Karpas-422 (cell line): Measurements from ENCODE around the gene SCAP. TPM values are rescaled to one million over a fixed set of nuclear protein-coding genes. Genes with fewer than 3 reads are reported as not detected.
"Not testable (repeated sequence)": the region's sequence is repeated elsewhere in the genome, so short reads cannot be mapped to it uniquely, and the experiment has no call there.

Experiments used
- DNase-seq: peaks from one replicate; pipeline ENCODE4 v3.0.0-alpha.2; 2015
- H2AFZ ChIP-seq: fragments of 200-600 bp; sonication (generic); 2 replicates; pipeline ENCODE4 v1.6.1; 2014; ENCODE audit warnings: antibody characterized with exemption, low read length, mixed read lengths
- H3K27ac ChIP-seq: fragments of 200-600 bp; sonication (generic); 2 replicates; pipeline ENCODE4 v1.5.1; 2014; ENCODE audit warnings: mild to moderate bottlenecking, low read length, moderate library complexity
- H3K27me3 ChIP-seq: fragments of 200-600 bp; sonication (generic); 2 replicates; pipeline ENCODE4 v1.6.1; 2014; ENCODE audit warnings: low read length, mixed read lengths
- H3K36me3 ChIP-seq: fragments of 200-600 bp; sonication (generic); 2 replicates; pipeline ENCODE4 v1.6.1; 2014; ENCODE audit warnings: low read length, mixed read lengths; ENCODE audit not compliant: insufficient read depth
- H3K4me1 ChIP-seq: fragments of 200-600 bp; sonication (generic); 2 replicates; pipeline ENCODE4 v1.6.1; 2014; ENCODE audit warnings: mild to moderate bottlenecking, low read length, mixed read lengths
- H3K4me2 ChIP-seq: fragments of 200-600 bp; sonication (generic); 2 replicates; pipeline ENCODE4 v1.6.1; 2014; ENCODE audit warnings: low read length, low read depth, mild to moderate bottlenecking; ENCODE audit not compliant: poor library complexity, severe bottlenecking
- H3K4me3 ChIP-seq: fragments of 200-600 bp; sonication (generic); 2 replicates; pipeline ENCODE4 v1.5.1; 2014; ENCODE audit warnings: mild to moderate bottlenecking, antibody characterized with exemption, low read length, mixed read lengths
- H3K79me2 ChIP-seq: fragments of 200-600 bp; sonication (generic); 2 replicates; pipeline ENCODE4 v1.6.1; 2014; ENCODE audit warnings: mild to moderate bottlenecking, low read length, mixed read lengths
- H3K9ac ChIP-seq: fragments of 200-600 bp; sonication (generic); 2 replicates; pipeline ENCODE4 v1.6.0; 2014; ENCODE audit warnings: low read length
- H3K9me2 ChIP-seq: fragments of 200-600 bp; sonication (generic), shearing (Covaris generic); replicated peaks from 2 replicates; pipeline ENCODE4 v1.6.0; 2014; ENCODE audit warnings: mild to moderate bottlenecking, low read length, moderate library complexity; ENCODE audit not compliant: insufficient read depth
- H3K9me3 ChIP-seq: fragments of 300-700, 200-600 bp; sonication (generic); 2 replicates; pipeline ENCODE4 v1.6.1; 2014; ENCODE audit warnings: low read length, mixed read lengths
- H4K20me1 ChIP-seq: fragments of 200-600 bp; sonication (generic); 2 replicates; pipeline ENCODE4 v1.6.1; 2014; ENCODE audit warnings: mild to moderate bottlenecking, antibody characterized with exemption, low read length, low read depth; ENCODE audit not compliant: insufficient read depth
- total RNA-seq: library from RNA; depleted of rRNA; stranded (reverse); fragments of >200 nt; shearing (Covaris generic); gene quantifications from 2 replicates; pipeline ENCODE4 v1.2.3, GENCODE V29; 2014; ENCODE audit warnings: low replicate concordance

The SCAP gene
- total RNA-seq, 1 experiment from 2014 or later = 109 TPM

GRCh38 chr3:47379411-47379899 is 96.3 kb downstream of the SCAP start:
- Histone ChIP-seq H3K27me3 (no peaks in the 10 kb centered on the region), H3K79me2 (peaks cover 43% of the 10 kb centered on the region), H3K27ac (no peak overlapping the region), H4K20me1 (peaks cover 16% of the 10 kb centered on the region), H2AFZ (no peak overlapping the region), H3K4me2 (peak overlapping the region; percentile 94), H3K36me3 (no peaks in the 10 kb centered on the region), H3K9me3 (no peaks in the 10 kb centered on the region), H3K9me2 (no peaks in the 10 kb centered on the region), H3K9ac (peak overlapping the region; percentile 89), H3K4me1 (peaks cover 38% of the 10 kb centered on the region), H3K4me3 (peak overlapping the region; percentile 88)
- DNase-seq = no peak

- DNase-seq = no peak
- Histone ChIP-seq H2AFZ (no peak overlapping the region), H3K9ac (no peak overlapping the region)
Measured at GRCh38 chr3:47378869-47379268, 96.9 kb downstream of the SCAP start.

GRCh38 chr3:47377186-47377585 is 98.6 kb downstream of the SCAP start:
- H3K4me3 ChIP-seq = no peak overlapping the region

More at GRCh38 chr3:47378869-47379268, 96.9 kb downstream of the SCAP start:
- Histone ChIP-seq H3K9me3 (no peaks in the 10 kb centered on the region), H3K36me3 (no peaks in the 10 kb centered on the region), H4K20me1 (peaks cover 16% of the 10 kb centered on the region), H3K4me2 (peak overlapping the region; percentile 94), H3K9me2 (no peaks in the 10 kb centered on the region), H3K27ac (no peak overlapping the region), H3K27me3 (no peaks in the 10 kb centered on the region), H3K4me3 (no peak overlapping the region), H3K79me2 (peaks cover 37% of the 10 kb centered on the region), H3K4me1 (peaks cover 38% of the 10 kb centered on the region)

GRCh38 chr3:47376393-47376792 is 99.3 kb downstream of the SCAP start:
- Histone ChIP-seq H4K20me1 (peaks cover under 1% of the 10 kb centered on the region; the same call in 1 of the 2 replicates), H3K9me2 (no peaks in the 10 kb centered on the region), H3K27ac (no peak overlapping the region), H3K9me3 (no peaks in the 10 kb centered on the region), H3K79me2 (peaks cover 13% of the 10 kb centered on the region), H3K27me3 (no peaks in the 10 kb centered on the region), H3K4me2 (no peak overlapping the region), H3K4me3 (no peak overlapping the region), H3K9ac (no peak overlapping the region), H2AFZ (no peak overlapping the region), H3K36me3 (no peaks in the 10 kb centered on the region), H3K4me1 (peaks cover 25% of the 10 kb centered on the region)
- DNase-seq = peak; percentile 64

More at GRCh38 chr3:47377186-47377585, 98.6 kb downstream of the SCAP start:
- H3K79me2 ChIP-seq = peaks cover 20% of the 10 kb centered on the region
- H3K4me1 ChIP-seq = peaks cover 32% of the 10 kb centered on the region
- H3K9me3 ChIP-seq = no peaks in the 10 kb centered on the region
- peaks cover 7% of the 10 kb centered on the region; the same call in 1 of the 2 replicates for H4K20me1 ChIP-seq
- H3K4me2 ChIP-seq = peak overlapping the region; percentile 23
- H3K27ac ChIP-seq = no peak overlapping the region
- peak; percentile 57 for DNase-seq
- H3K9me2 ChIP-seq = no peaks in the 10 kb centered on the region
- H3K36me3 ChIP-seq = no peaks in the 10 kb centered on the region
- no peak overlapping the region for H2AFZ ChIP-seq
- no peaks in the 10 kb centered on the region for H3K27me3 ChIP-seq
- H3K9ac ChIP-seq = peak overlapping the region; percentile 25

- H3K4me2 ChIP-seq = no peak overlapping the region
- peaks cover 2% of the 10 kb centered on the region for H3K79me2 ChIP-seq
- no peaks in the 10 kb centered on the region for H3K36me3 ChIP-seq
- H3K27ac ChIP-seq = no peak overlapping the region
- peaks cover 21% of the 10 kb centered on the region for H3K4me1 ChIP-seq
- H4K20me1 ChIP-seq = no peaks in the 10 kb centered on the region
- no peak for DNase-seq
- H3K9me3 ChIP-seq = no peaks in the 10 kb centered on the region
- no peak overlapping the region for H2AFZ ChIP-seq
- no peaks in the 10 kb centered on the region for H3K9me2 ChIP-seq
- H3K4me3 ChIP-seq = no peak overlapping the region
- H3K9ac ChIP-seq = no peak overlapping the region
- H3K27me3 ChIP-seq = no peaks in the 10 kb centered on the region
Measured at GRCh38 chr3:47374587-47374986, 101.2 kb downstream of the SCAP start.

- H4K20me1 ChIP-seq = no peaks in the 10 kb centered on the region
- H3K27ac ChIP-seq = no peak overlapping the region
- no peaks in the 10 kb centered on the region for H3K9me2 ChIP-seq
- H3K27me3 ChIP-seq = no peaks in the 10 kb centered on the region
- peaks cover 1% of the 10 kb centered on the region; the same call in 1 of the 2 replicates for H3K4me1 ChIP-seq
- peak; percentile 80 for DNase-seq
- H3K36me3 ChIP-seq = no peaks in the 10 kb centered on the region
- H3K9me3 ChIP-seq = no peaks in the 10 kb centered on the region
- no peaks in the 10 kb centered on the region for H3K79me2 ChIP-seq
- H2AFZ ChIP-seq = no peak overlapping the region
- no peak overlapping the region for H3K4me3 ChIP-seq
- no peak overlapping the region for H3K4me2 ChIP-seq
- H3K9ac ChIP-seq = no peak overlapping the region
Measured at GRCh38 chr3:47370887-47371697, 104.6 kb downstream of the SCAP start.

- not testable (repeated sequence) for H3K4me3 ChIP-seq, H3K4me2 ChIP-seq
Measured at GRCh38 chr3:47370020-47370419, 105.7 kb downstream of the SCAP start.

GRCh38 chr3:47367631-47368030 is 108.1 kb downstream of the SCAP start:
- no peak for DNase-seq
- Histone ChIP-seq H3K4me1 (peaks cover 7% of the 10 kb centered on the region; the same call in 1 of the 2 replicates), H3K4me3 (no peak overlapping the region), H3K27ac (no peak overlapping the region), H4K20me1 (no peaks in the 10 kb centered on the region), H3K9ac (no peak overlapping the region), H2AFZ (no peak overlapping the region), H3K27me3 (no peaks in the 10 kb centered on the region), H3K79me2 (no peaks in the 10 kb centered on the region), H3K9me2 (no peaks in the 10 kb centered on the region), H3K9me3 (no peaks in the 10 kb centered on the region), H3K36me3 (no peaks in the 10 kb centered on the region), H3K4me2 (no peak overlapping the region)

More at GRCh38 chr3:47370020-47370419, 105.7 kb downstream of the SCAP start:
- not testable (repeated sequence) for DNase-seq, H3K27ac ChIP-seq, H3K9ac ChIP-seq, H3K9me3 ChIP-seq, H3K27me3 ChIP-seq, H2AFZ ChIP-seq, H3K9me2 ChIP-seq, H3K79me2 ChIP-seq, H3K36me3 ChIP-seq, H4K20me1 ChIP-seq, H3K4me1 ChIP-seq
